Measurements from ENCODE around the gene RAC3. TPM values are rescaled to one million over a fixed set of nuclear protein-coding genes. Genes with fewer than 3 reads are reported as not detected.

Gene RAC3
- 10 to 100 TPM; 11.8 to 23.8 (median 14.4) TPM for total RNA-seq

- Histone ChIP-seq H3K36me3 (no peaks in the 10 kb centered on the region), H3K27me3 (no peaks in the 10 kb centered on the region), H3K4me3 (replicated peaks in 1 of 3) (peak within 1 kb of the TSS in 1 of 3 donors; percentile 36), H3K9me3 (no peaks in the 10 kb centered on the region), H3K4me1 (peaks cover 30 to 46% of the 10 kb centered on the region in 2 donors), H3K27ac (peak within 1 kb of the TSS in 1 of 3 donors; percentile 41)
- intact Hi-C loops (cut with DNase I) = loop anchor here (2.0 kb wide), 1 partner anchor 121 kb away; no protein-coding TSS in a partner anchor
- TF ChIP-seq POLR2A (IDR thresholded peaks at IDR 0.05) = no peak
- TF ChIP-seq CTCF (IDR thresholded peaks at IDR 0.05) = no peak
- peak in 1 of 2 donors; percentile 28 for DNase-seq
- WGBS, 2 donors = no CpG with 5 or more reads among the region's 96 CpGs
Measured at GRCh38 chr17:82031303-82031884, at the start of gene RAC3. TSS of gene RAC3 (plus strand) at chr17:82031678. CDS start at chr17:82031762, 84 bp downstream.

GRCh38 chr17:81983011-81983638, 48.4 kb upstream of the RAC3 start:
- 89 to 96% methylated on average over 33 to 35 of the region's 35 CpGs for WGBS, 2 donors
- no peak for DNase-seq
- TF ChIP-seq POLR2A (IDR thresholded peaks at IDR 0.05) (no peak), CTCF (IDR thresholded peaks at IDR 0.05) (no peak)
- Histone ChIP-seq H3K36me3 (peaks cover 10 to 25% of the 10 kb centered on the region in 2 donors), H3K4me3 (replicated peaks in 1 of 3) (no peak overlapping the region), H3K27me3 (no peaks in the 10 kb centered on the region), H3K27ac (no peak overlapping the region), H3K4me1 (peaks cover 12 to 17% of the 10 kb centered on the region in 2 donors), H3K9me3 (no peaks in the 10 kb centered on the region)
- intact Hi-C loops (cut with DNase I) = no loop called here

GRCh38 chr17:81983639-81984373, 47.7 kb upstream of the RAC3 start:
- Histone ChIP-seq H3K27ac (no peak overlapping the region), H3K27me3 (no peaks in the 10 kb centered on the region), H3K9me3 (no peaks in the 10 kb centered on the region), H3K4me1 (peaks cover 8 to 11% of the 10 kb centered on the region in 2 donors), H3K36me3 (peaks cover 10 to 25% of the 10 kb centered on the region in 2 donors), H3K4me3 (replicated peaks in 1 of 3) (no peak overlapping the region)
- WGBS, 2 donors = 95 to 97% methylated on average over 26 of the region's 26 CpGs
- intact Hi-C loops (cut with DNase I) = no loop called here
- DNase-seq = no peak
- no peak for TF ChIP-seq CTCF (IDR thresholded peaks at IDR 0.05)
- TF ChIP-seq POLR2A (IDR thresholded peaks at IDR 0.05) = no peak

GRCh38 chr17:81984773-81985410, 46.6 kb upstream of the RAC3 start:
- WGBS, 2 donors = 96 to 97% methylated on average over 20 to 21 of the region's 21 CpGs
- H3K27me3 ChIP-seq = no peaks in the 10 kb centered on the region
- no peak overlapping the region for H3K27ac ChIP-seq
- no peak for DNase-seq
- TF ChIP-seq CTCF (IDR thresholded peaks at IDR 0.05) (no peak), POLR2A (IDR thresholded peaks at IDR 0.05) (no peak)
- intact Hi-C loops (cut with DNase I) = no loop called here
- H3K4me3 ChIP-seq (replicated peaks in 1 of 3) = no peak overlapping the region
- no peaks in the 10 kb centered on the region for H3K9me3 ChIP-seq
- H3K36me3 ChIP-seq = peaks cover 10 to 25% of the 10 kb centered on the region in 2 donors
- H3K4me1 ChIP-seq = peaks cover 8 to 9% of the 10 kb centered on the region in 2 donors
